Breast epithelium (tissue), 3 donors: ENCODE results near the gene CFAP54.

Source experiments
- CTCF ChIP-seq, 3 donors: fragments of 450-650 bp; IDR thresholded peaks; one replicate each; pipeline ENCODE4 v1.5.1; 2016 to 2017; ENCODE audit warnings: antibody characterized with exemption in 3 of 3, mild to moderate bottlenecking in 3 of 3, moderate library complexity in 3 of 3
- POLR2A ChIP-seq: fragments of 450-650 bp; IDR thresholded peaks from one replicate; pipeline ENCODE4 v1.6.1; 2016; ENCODE audit warnings: antibody characterized with exemption, mild to moderate bottlenecking, moderate library complexity

GRCh38 chr12:96669786-96670185 lies 180.4 kb downstream of the CFAP54 start:
- TF ChIP-seq CTCF (IDR thresholded peaks at IDR 0.05) = no peak
- no peak for TF ChIP-seq POLR2A
